Measurements from ENCODE around the gene PILRA. TPM values are rescaled to one million over a fixed set of nuclear protein-coding genes. Genes with fewer than 3 reads are reported as not detected.
A peak's percentile ranks its signal among the peaks of the same experiment; 100 is the strongest.

Gene PILRA
- total RNA-seq, 1 experiment from 2014 or later = 3.2 TPM

DNA sequence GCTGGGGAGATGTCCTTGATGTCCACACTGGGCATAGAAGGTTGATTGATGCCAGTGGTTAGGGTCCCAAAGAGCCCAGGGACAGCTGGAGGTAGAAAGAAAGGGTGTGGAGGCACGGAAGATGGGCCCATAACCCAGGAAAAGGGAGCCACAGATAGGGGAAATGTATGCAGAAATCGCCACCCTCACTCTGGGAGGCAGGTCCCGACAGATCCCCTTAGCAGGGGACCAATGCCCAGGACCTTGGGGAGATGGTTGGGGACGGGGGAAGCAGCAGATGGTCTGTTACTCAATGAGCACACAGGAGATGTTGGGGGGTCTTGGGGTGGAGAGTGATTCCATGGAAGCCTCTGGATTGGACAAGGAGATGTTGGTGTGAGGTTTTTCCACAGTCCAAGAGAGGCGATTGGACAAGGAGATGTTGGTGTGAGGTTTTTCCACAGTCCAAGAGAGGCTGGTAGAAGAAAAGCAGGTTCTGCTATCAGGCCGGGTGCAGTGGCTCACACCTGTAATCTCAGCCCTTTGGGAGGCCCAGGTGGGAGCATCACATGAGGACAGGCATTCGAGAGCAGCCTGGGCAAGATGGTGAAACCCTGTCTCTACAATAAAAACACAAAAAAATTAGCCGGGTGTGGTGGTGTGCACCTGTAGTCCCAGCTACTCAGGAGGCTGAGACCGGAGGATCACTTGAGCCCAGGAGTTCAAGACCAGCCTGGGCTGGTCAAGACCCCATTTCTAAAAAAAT is 70.0 kb downstream of the PILRA start:
- Histone ChIP-seq H3K14ac (ENCODE audit: insufficient read depth, low read length) (no peak overlapping the region), H2BK120ac (ENCODE audit: low read depth, low read length, poor library complexity, severe bottlenecking) (no peak overlapping the region), H3K4me1 (ENCODE audit: insufficient read depth, low read length) (no peaks in the 10 kb centered on the region), H3K27me3 (ENCODE audit: insufficient read depth, low read length) (no peaks in the 10 kb centered on the region), H4K8ac (replicated peaks; ENCODE audit: insufficient read length, low read depth, low read length) (no peak overlapping the region), H2BK5ac (ENCODE audit: insufficient read length, low read length) (no peak overlapping the region), H3K9me3 (ENCODE audit: control insufficient read depth, low read depth, low read length) (no peaks in the 10 kb centered on the region), H3T11ph (ENCODE audit: low read length) (no peak overlapping the region), H4K5ac (ENCODE audit: insufficient read length, low read depth, low read length) (no peak overlapping the region), H3K23ac (ENCODE audit: insufficient read length, low read depth, low read length) (no peak overlapping the region), H3K56ac (ENCODE audit: insufficient read length, low read depth, low read length) (no peak overlapping the region), H4K20me1 (ENCODE audit: control insufficient read depth, insufficient read depth, insufficient read length) (no peaks in the 10 kb centered on the region), H2AK5ac (ENCODE audit: insufficient read length, low read length) (no peak overlapping the region), H2AFZ (ENCODE audit: low read length) (no peak overlapping the region), H3K79me2 (ENCODE audit: insufficient read depth, low read length) (no peaks in the 10 kb centered on the region), H3K4ac (ENCODE audit: low read depth, low read length) (no peak overlapping the region), H3K79me1 (ENCODE audit: insufficient read depth, low read depth, low read length, poor library complexity, severe bottlenecking) (no peaks in the 10 kb centered on the region), H3K4me2 (ENCODE audit: insufficient read depth, insufficient read length, low read length) (no peak overlapping the region), H2BK15ac (ENCODE audit: low read depth, low read length) (no peak overlapping the region), H3K9ac (ENCODE audit: extremely low read depth, insufficient read length, low read length) (no peak overlapping the region), H2BK20ac (ENCODE audit: low read depth, low read length, poor library complexity, severe bottlenecking) (no peak overlapping the region), H3K18ac (ENCODE audit: insufficient read length, low read depth, low read length) (no peak overlapping the region), H3K27ac (ENCODE audit: insufficient read length, low read depth, low read length) (no peak overlapping the region), H3K23me2 (ENCODE audit: insufficient read length, low read depth, low read length, poor library complexity, severe bottlenecking) (no peaks in the 10 kb centered on the region), H4K91ac (ENCODE audit: insufficient read length, low read depth, low read length) (no peak overlapping the region), H2BK12ac (ENCODE audit: insufficient read length, low read depth, low read length) (no peak overlapping the region)
- no peaks in the 10 kb centered on the region for H3K9me3 Mint-ChIP-seq
- peaks cover 0 to 13% (median 0%) of the 10 kb centered on the region in 3 experiments; a peak in 2 of 7 replicates for H3K36me3 Mint-ChIP-seq (ENCODE audit: insufficient read depth in 1 of 3, low read depth in 3 of 3)
- no peaks in the 10 kb centered on the region for H3K27me3 Mint-ChIP-seq (ENCODE audit: low read depth)
- no peak for DNase-seq
- H3K4me3 Mint-ChIP-seq = no peak overlapping the region
- TF ChIP-seq, protein P1, sequence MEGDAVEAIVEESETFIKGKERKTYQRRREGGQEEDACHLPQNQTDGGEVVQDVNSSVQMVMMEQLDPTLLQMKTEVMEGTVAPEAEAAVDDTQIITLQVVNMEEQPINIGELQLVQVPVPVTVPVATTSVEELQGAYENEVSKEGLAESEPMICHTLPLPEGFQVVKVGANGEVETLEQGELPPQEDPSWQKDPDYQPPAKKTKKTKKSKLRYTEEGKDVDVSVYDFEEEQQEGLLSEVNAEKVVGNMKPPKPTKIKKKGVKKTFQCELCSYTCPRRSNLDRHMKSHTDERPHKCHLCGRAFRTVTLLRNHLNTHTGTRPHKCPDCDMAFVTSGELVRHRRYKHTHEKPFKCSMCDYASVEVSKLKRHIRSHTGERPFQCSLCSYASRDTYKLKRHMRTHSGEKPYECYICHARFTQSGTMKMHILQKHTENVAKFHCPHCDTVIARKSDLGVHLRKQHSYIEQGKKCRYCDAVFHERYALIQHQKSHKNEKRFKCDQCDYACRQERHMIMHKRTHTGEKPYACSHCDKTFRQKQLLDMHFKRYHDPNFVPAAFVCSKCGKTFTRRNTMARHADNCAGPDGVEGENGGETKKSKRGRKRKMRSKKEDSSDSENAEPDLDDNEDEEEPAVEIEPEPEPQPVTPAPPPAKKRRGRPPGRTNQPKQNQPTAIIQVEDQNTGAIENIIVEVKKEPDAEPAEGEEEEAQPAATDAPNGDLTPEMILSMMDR (conservative IDR thresholded peaks at IDR 0.05) = no peak
- peaks cover 6 to 9% of the 10 kb centered on the region in 2 experiments for H3K4me1 Mint-ChIP-seq
- peak overlapping the region in 1 of 3 experiments; percentile 82; a peak in 4 of 7 replicates for H3K27ac Mint-ChIP-seq
- WGBS (ENCODE audit: extremely low coverage, insufficient read length, low lambda C conversion rate) = no CpG with 5 or more reads among the region's 9 CpGs

Data from H9 (cell line).